HG03103 (cell line): ENCODE results near the gene GCC1.
"Not testable (repeated sequence)": the region's sequence is repeated elsewhere in the genome, so short reads cannot be mapped to it uniquely, and the experiment has no call there.

ENCODE experiments used
- ATAC-seq: cut with Tn5 transposase; IDR thresholded peaks from one replicate; pipeline ENCODE4 v1.9.1; 2021; ENCODE audit warnings: low read depth; ENCODE audit not compliant: unreplicated experiment

Gene GCC1

GRCh38 chr7:127541548-127541947, 43.8 kb downstream of the GCC1 start:
- ATAC-seq, result no peak

- not testable (repeated sequence) for ATAC-seq
Observed at GRCh38 chr7:127540461-127540860, 44.9 kb downstream of the GCC1 start.

- no peak for ATAC-seq
Observed at GRCh38 chr7:127539116-127539515, 46.3 kb downstream of the GCC1 start.

GRCh38 chr7:127536741-127537140, 48.7 kb downstream of the GCC1 start:
- no peak for ATAC-seq

- no peak for ATAC-seq
Observed at GRCh38 chr7:127536394-127536691, 49.1 kb downstream of the GCC1 start.

GRCh38 chr7:127535546-127536393, 49.6 kb downstream of the GCC1 start:
- no peak for ATAC-seq

- ATAC-seq, result no peak
Observed at GRCh38 chr7:127534636-127535035, 50.8 kb downstream of the GCC1 start.

- ATAC-seq, result no peak
Observed at GRCh38 chr7:127532736-127533135, 52.7 kb downstream of the GCC1 start.

GRCh38 chr7:127532151-127532550, 53.2 kb downstream of the GCC1 start:
- ATAC-seq, result no peak
